ENCODE measurements around the gene ENHO. TPM values are rescaled to one million over a fixed set of nuclear protein-coding genes. Genes with fewer than 3 reads are reported as not detected.

ENHO gene
- total and polyA plus RNA-seq, 2 experiments from 2014 or later = 1.5 to 9.4 TPM

GRCh38 chr9:34526026-34526425, 3.2 kb upstream of the ENHO start:
- H3K27me3 ChIP-seq = peaks cover 15% of the 10 kb centered on the region
- H3K4me1 ChIP-seq (ENCODE audit: insufficient read depth) = no peaks in the 10 kb centered on the region
- no peaks in the 10 kb centered on the region for H3K79me2 ChIP-seq
- no peak for TF ChIP-seq CTCF (IDR thresholded peaks at IDR 0.05; ENCODE audit: poor library complexity)
- TF ChIP-seq EZH2 (IDR thresholded peaks at IDR 0.05; ENCODE audit: borderline replicate concordance) = no peak
- TF ChIP-seq EZH2phosphoT487 (IDR thresholded peaks at IDR 0.05; ENCODE audit: low read depth, severe bottlenecking, unreplicated experiment) = no peak
- 82% methylated on average over 2 of the region's 2 CpGs for whole genome bisulfite sequencing (ENCODE audit: low lambda C conversion rate, missing lambda C conversion rate)
- H3K9me3 ChIP-seq (ENCODE audit: low read depth) = no peaks in the 10 kb centered on the region
- no peaks in the 10 kb centered on the region for H3K9me2 ChIP-seq (replicated peaks; ENCODE audit: insufficient read depth)
- no peaks in the 10 kb centered on the region for H4K20me1 ChIP-seq (ENCODE audit: insufficient read depth, poor library complexity, severe bottlenecking)
- no peak overlapping the region for H3K27ac ChIP-seq
- H3K4me2 ChIP-seq = no peak overlapping the region
- no peak overlapping the region for H3K4me3 ChIP-seq
- no peak overlapping the region for H2AFZ ChIP-seq
- no peak for DNase-seq (ENCODE audit: low spot score)
- no peaks in the 10 kb centered on the region for H3K36me3 ChIP-seq (replicated peaks; ENCODE audit: insufficient read depth, low read depth)

- 92% methylated on average over 3 of the region's 3 CpGs for WGBS (ENCODE audit: low lambda C conversion rate, missing lambda C conversion rate)
- Histone ChIP-seq H3K79me2 (no peaks in the 10 kb centered on the region), H2AFZ (no peak overlapping the region), H4K20me1 (ENCODE audit: insufficient read depth, poor library complexity, severe bottlenecking) (no peaks in the 10 kb centered on the region), H3K36me3 (replicated peaks; ENCODE audit: insufficient read depth, low read depth) (no peaks in the 10 kb centered on the region), H3K4me1 (ENCODE audit: insufficient read depth) (no peaks in the 10 kb centered on the region), H3K27ac (no peak overlapping the region), H3K9me2 (replicated peaks; ENCODE audit: insufficient read depth) (no peaks in the 10 kb centered on the region), H3K9me3 (ENCODE audit: low read depth) (no peaks in the 10 kb centered on the region), H3K4me2 (no peak overlapping the region), H3K4me3 (no peak overlapping the region), H3K27me3 (peaks cover 15% of the 10 kb centered on the region)
- no peak for DNase-seq (ENCODE audit: low spot score)
- no peak for TF ChIP-seq CTCF (IDR thresholded peaks at IDR 0.05; ENCODE audit: poor library complexity)
- no peak for TF ChIP-seq EZH2 (IDR thresholded peaks at IDR 0.05; ENCODE audit: borderline replicate concordance)
- TF ChIP-seq EZH2phosphoT487 (IDR thresholded peaks at IDR 0.05; ENCODE audit: low read depth, severe bottlenecking, unreplicated experiment) = no peak
Observed at GRCh38 chr9:34524349-34524748, 1.6 kb upstream of the ENHO start.

- Histone ChIP-seq H3K4me3 (no peak overlapping the region), H3K9me2 (replicated peaks; ENCODE audit: insufficient read depth) (no peaks in the 10 kb centered on the region), H2AFZ (peak overlapping the region; percentile 54), H3K4me1 (ENCODE audit: insufficient read depth) (no peaks in the 10 kb centered on the region), H3K27me3 (peaks cover 15% of the 10 kb centered on the region), H4K20me1 (ENCODE audit: insufficient read depth, poor library complexity, severe bottlenecking) (no peaks in the 10 kb centered on the region), H3K9me3 (ENCODE audit: low read depth) (no peaks in the 10 kb centered on the region), H3K27ac (no peak overlapping the region), H3K4me2 (peak overlapping the region; percentile 83), H3K79me2 (no peaks in the 10 kb centered on the region), H3K36me3 (replicated peaks; ENCODE audit: insufficient read depth, low read depth) (no peaks in the 10 kb centered on the region)
- DNase-seq (ENCODE audit: low spot score) = no peak
- 26% methylated on average over 22 of the region's 31 CpGs for WGBS (ENCODE audit: low lambda C conversion rate, missing lambda C conversion rate)
- TF ChIP-seq EZH2phosphoT487 (IDR thresholded peaks at IDR 0.05; ENCODE audit: low read depth, severe bottlenecking, unreplicated experiment) = no peak
- no peak for TF ChIP-seq EZH2 (IDR thresholded peaks at IDR 0.05; ENCODE audit: borderline replicate concordance)
- no peak for TF ChIP-seq CTCF (IDR thresholded peaks at IDR 0.05; ENCODE audit: poor library complexity)
Observed at GRCh38 chr9:34522091-34522887, 501 bp downstream of the ENHO start.
